Type B pancreatic cell (in vitro differentiated cells): ENCODE results near the gene BDKRB2. TPM values are rescaled to one million over a fixed set of nuclear protein-coding genes. Genes with fewer than 3 reads are reported as not detected.
A peak's percentile ranks its signal among the peaks of the same experiment; 100 is the strongest.

Source experiments
- DNase-seq: peaks from one replicate; pipeline ENCODE4 v3.0.0; 2021; ENCODE audit warnings: mixed read lengths; ENCODE audit not compliant: unreplicated experiment; ENCODE audit errors: extremely low spot score
- H3K27ac Mint-ChIP-seq: 2 replicates; pipeline ENCODE4 v1.8.0; 2021; ENCODE audit warnings: mild to moderate bottlenecking, mixed read lengths
- H3K27me3 Mint-ChIP-seq: 2 replicates; pipeline ENCODE4 v1.8.0; 2021; ENCODE audit warnings: mixed read lengths
- H3K36me3 Mint-ChIP-seq: 2 replicates; pipeline ENCODE4 v1.8.0; 2021; ENCODE audit warnings: mixed read lengths
- H3K4me1 Mint-ChIP-seq: one replicate; pipeline ENCODE4 v1.8.0; 2021; ENCODE audit warnings: mixed read lengths; ENCODE audit not compliant: unreplicated experiment
- H3K4me3 Mint-ChIP-seq: 2 replicates; pipeline ENCODE4 v1.8.0; 2021; ENCODE audit warnings: mild to moderate bottlenecking, mixed read lengths
- H3K9me3 Mint-ChIP-seq: 2 replicates; pipeline ENCODE4 v1.8.0; 2021; ENCODE audit warnings: mixed read lengths
- CTCF ChIP-seq: fragments of 200-600 bp; sonication (generic); conservative IDR thresholded peaks from 2 replicates; pipeline ENCODE4 v1.5.0; 2021; ENCODE audit warnings: antibody characterized with exemption, mild to moderate bottlenecking
- total RNA-seq: library from RNA; stranded (reverse); gene quantifications from 2 replicates; pipeline ENCODE4 v1.2.1, GENCODE V29; 2021; ENCODE audit warnings: low replicate concordance

Gene BDKRB2
- total RNA-seq, 1 donor from 2014 or later, result 2.1 TPM

GRCh38 chr14:96165493-96166436, 38.9 kb upstream of the BDKRB2 start:
- peak overlapping the region; percentile 43 for H3K4me3 Mint-ChIP-seq
- no peaks in the 10 kb centered on the region for H3K9me3 Mint-ChIP-seq
- no peak for DNase-seq
- H3K36me3 Mint-ChIP-seq, result no peaks in the 10 kb centered on the region
- H3K4me1 Mint-ChIP-seq, result peaks cover 24% of the 10 kb centered on the region
- peaks cover 9% of the 10 kb centered on the region for H3K27me3 Mint-ChIP-seq
- TF ChIP-seq CTCF, result no peak
- no peak overlapping the region for H3K27ac Mint-ChIP-seq

- no peak overlapping the region for H3K27ac Mint-ChIP-seq
- peaks cover 31% of the 10 kb centered on the region for H3K4me1 Mint-ChIP-seq
- H3K27me3 Mint-ChIP-seq, result peaks cover 14% of the 10 kb centered on the region
- peak overlapping the region; percentile 43 for H3K4me3 Mint-ChIP-seq
- TF ChIP-seq CTCF, result no peak
- DNase-seq, result no peak
- H3K9me3 Mint-ChIP-seq, result no peaks in the 10 kb centered on the region
- H3K36me3 Mint-ChIP-seq, result no peaks in the 10 kb centered on the region
Measured at GRCh38 chr14:96166461-96167223, 38.0 kb upstream of the BDKRB2 start.

- H3K36me3 Mint-ChIP-seq, result no peaks in the 10 kb centered on the region
- no peak for TF ChIP-seq CTCF
- peaks cover 14% of the 10 kb centered on the region for H3K27me3 Mint-ChIP-seq
- no peak for DNase-seq
- H3K4me1 Mint-ChIP-seq, result peaks cover 31% of the 10 kb centered on the region
- H3K27ac Mint-ChIP-seq, result no peak overlapping the region
- H3K9me3 Mint-ChIP-seq, result no peaks in the 10 kb centered on the region
- no peak overlapping the region for H3K4me3 Mint-ChIP-seq
Measured at GRCh38 chr14:96167224-96168148, 37.2 kb upstream of the BDKRB2 start.

GRCh38 chr14:96168581-96168980, 36.1 kb upstream of the BDKRB2 start:
- Mint-ChIP-seq H3K4me3 (no peak overlapping the region), H3K4me1 (peaks cover 31% of the 10 kb centered on the region), H3K9me3 (no peaks in the 10 kb centered on the region), H3K27ac (no peak overlapping the region), H3K36me3 (no peaks in the 10 kb centered on the region), H3K27me3 (peaks cover 20% of the 10 kb centered on the region)
- no peak for DNase-seq
- no peak for TF ChIP-seq CTCF

- DNase-seq, result no peak
- Mint-ChIP-seq H3K4me3 (no peak overlapping the region), H3K36me3 (no peaks in the 10 kb centered on the region), H3K27ac (no peak overlapping the region), H3K9me3 (no peaks in the 10 kb centered on the region), H3K4me1 (peaks cover 23% of the 10 kb centered on the region), H3K27me3 (peaks cover 37% of the 10 kb centered on the region)
- no peak for TF ChIP-seq CTCF
Measured at GRCh38 chr14:96170961-96171592, 33.6 kb upstream of the BDKRB2 start.
